SJSA1 (cell line): ENCODE data around the gene ANXA2. TPM values are rescaled to one million over a fixed set of nuclear protein-coding genes. Genes with fewer than 3 reads are reported as not detected.

Experiments
- DNase-seq, 2 experiments: peaks; one replicate each; pipeline ENCODE4 v3.0.0-alpha.2; 2015 to 2020; ENCODE audit warnings: low spot score in 2 of 2, low read depth in 1 of 2
- H3K27ac ChIP-seq: fragments of 250-450 bp; sonication (Bioruptor Pico); 2 replicates; pipeline ENCODE4 v1.5.1; 2020; ENCODE audit warnings: mild to moderate bottlenecking, moderate library complexity
- H3K27me3 ChIP-seq: fragments of 250-450 bp; sonication (Bioruptor Pico); replicated peaks from 2 replicates; pipeline ENCODE4 v1.5.1; 2020; ENCODE audit warnings: mild to moderate bottlenecking, moderate library complexity
- H3K36me3 ChIP-seq: fragments of 250-450 bp; sonication (Bioruptor Pico); 2 replicates; pipeline ENCODE4 v1.5.1; 2020; ENCODE audit warnings: mild to moderate bottlenecking
- H3K4me1 ChIP-seq: fragments of 250-450 bp; sonication (Bioruptor Pico); replicated peaks from 2 replicates; pipeline ENCODE4 v1.6.1; 2021; ENCODE audit warnings: mild to moderate bottlenecking
- H3K4me3 ChIP-seq: fragments of 250-450 bp; sonication (Bioruptor Pico); 2 replicates; pipeline ENCODE4 v1.5.1; 2020; ENCODE audit warnings: mild to moderate bottlenecking
- H3K9me3 ChIP-seq: fragments of 250-450 bp; sonication (Bioruptor Pico); replicated peaks from 2 replicates; pipeline ENCODE4 v1.5.1; 2020; ENCODE audit warnings: mild to moderate bottlenecking
- total RNA-seq: library from RNA; depleted of rRNA; stranded (reverse); fragments of >200 nt; shearing (Covaris generic); gene quantifications from 2 replicates; pipeline ENCODE4 v1.2.3, GENCODE V29; 2014

Gene ANXA2
- total RNA-seq, 1 experiment from 2014 or later, result 3,434 TPM

GRCh38 chr15:60390871-60391501 lies 6.8 kb downstream of the ANXA2 start:
- Histone ChIP-seq H3K9me3 (no peaks in the 10 kb centered on the region), H3K4me3 (no peak overlapping the region), H3K4me1 (peaks cover 89% of the 10 kb centered on the region), H3K27me3 (no peaks in the 10 kb centered on the region), H3K36me3 (peaks cover 89% of the 10 kb centered on the region), H3K27ac (peak overlapping the region; percentile 99)
- DNase-seq, result peak; percentile 80 to 87

GRCh38 chr15:60390231-60390630 lies 7.6 kb downstream of the ANXA2 start:
- no peak overlapping the region for H3K4me3 ChIP-seq
- H3K9me3 ChIP-seq, result no peaks in the 10 kb centered on the region
- H3K36me3 ChIP-seq, result peaks cover 89% of the 10 kb centered on the region
- peaks cover 85% of the 10 kb centered on the region for H3K4me1 ChIP-seq
- DNase-seq, result peak in 1 of 2 experiments; percentile 21
- 0 out of 2 replicates have a peak overlapping the region, but pooled peaks have one; percentile 99 for H3K27ac ChIP-seq
- H3K27me3 ChIP-seq, result no peaks in the 10 kb centered on the region

- H3K4me1 ChIP-seq, result peaks cover 83% of the 10 kb centered on the region
- H3K27ac ChIP-seq, result peak overlapping the region; percentile 14; the same call in 1 of the 2 replicates
- no peaks in the 10 kb centered on the region for H3K27me3 ChIP-seq
- peak in 1 of 2 experiments; percentile 14 for DNase-seq
- no peaks in the 10 kb centered on the region for H3K9me3 ChIP-seq
- peaks cover 89% of the 10 kb centered on the region for H3K36me3 ChIP-seq
- H3K4me3 ChIP-seq, result no peak overlapping the region
Observed at GRCh38 chr15:60389261-60390077, 8.3 kb downstream of the ANXA2 start.

GRCh38 chr15:60387321-60387720 lies 10.5 kb downstream of the ANXA2 start:
- H3K36me3 ChIP-seq, result peaks cover 93% of the 10 kb centered on the region
- H3K4me3 ChIP-seq, result no peak overlapping the region
- no peak overlapping the region for H3K27ac ChIP-seq
- no peaks in the 10 kb centered on the region for H3K27me3 ChIP-seq
- H3K9me3 ChIP-seq, result no peaks in the 10 kb centered on the region
- peaks cover 83% of the 10 kb centered on the region for H3K4me1 ChIP-seq
- DNase-seq, result no peak

- H3K36me3 ChIP-seq, result peaks cover 91% of the 10 kb centered on the region
- no peak overlapping the region for H3K27ac ChIP-seq
- H3K4me1 ChIP-seq, result peaks cover 83% of the 10 kb centered on the region
- H3K27me3 ChIP-seq, result no peaks in the 10 kb centered on the region
- H3K9me3 ChIP-seq, result no peaks in the 10 kb centered on the region
- no peak for DNase-seq
- H3K4me3 ChIP-seq, result no peak overlapping the region
Observed at GRCh38 chr15:60386615-60387014, 11.2 kb downstream of the ANXA2 start.

- Histone ChIP-seq H3K9me3 (no peaks in the 10 kb centered on the region), H3K27me3 (no peaks in the 10 kb centered on the region), H3K4me3 (no peak overlapping the region), H3K27ac (no peak overlapping the region; the same call in 1 of the 2 replicates), H3K4me1 (peaks cover 83% of the 10 kb centered on the region), H3K36me3 (peaks cover 91% of the 10 kb centered on the region)
- DNase-seq, result no peak
Observed at GRCh38 chr15:60385620-60386552, 11.9 kb downstream of the ANXA2 start.

- DNase-seq, result no peak
- 0 out of 2 replicates have a peak overlapping the region, but pooled peaks have one; percentile 3 for H3K27ac ChIP-seq
- H3K9me3 ChIP-seq, result no peaks in the 10 kb centered on the region
- H3K4me3 ChIP-seq, result no peak overlapping the region
- no peaks in the 10 kb centered on the region for H3K27me3 ChIP-seq
- H3K4me1 ChIP-seq, result peaks cover 82% of the 10 kb centered on the region
- peaks cover 89% of the 10 kb centered on the region for H3K36me3 ChIP-seq
Observed at GRCh38 chr15:60384526-60385126, 13.2 kb downstream of the ANXA2 start.

- H3K27ac ChIP-seq, result peak overlapping the region; percentile 3; the same call in 1 of the 2 replicates
- no peak for DNase-seq
- H3K4me1 ChIP-seq, result peaks cover 82% of the 10 kb centered on the region
- peaks cover 87% of the 10 kb centered on the region for H3K36me3 ChIP-seq
- no peaks in the 10 kb centered on the region for H3K27me3 ChIP-seq
- H3K9me3 ChIP-seq, result no peaks in the 10 kb centered on the region
- H3K4me3 ChIP-seq, result no peak overlapping the region
Observed at GRCh38 chr15:60384053-60384452, 13.7 kb downstream of the ANXA2 start.

GRCh38 chr15:60382773-60383674 lies 14.8 kb downstream of the ANXA2 start:
- no peaks in the 10 kb centered on the region for H3K9me3 ChIP-seq
- no peak overlapping the region for H3K4me3 ChIP-seq
- H3K27ac ChIP-seq, result peak overlapping the region; percentile 19; the same call in 1 of the 2 replicates
- peak; percentile 12 to 14 for DNase-seq
- no peaks in the 10 kb centered on the region for H3K27me3 ChIP-seq
- H3K4me1 ChIP-seq, result peaks cover 90% of the 10 kb centered on the region
- H3K36me3 ChIP-seq, result peaks cover 95% of the 10 kb centered on the region

GRCh38 chr15:60381148-60381788 lies 16.5 kb downstream of the ANXA2 start:
- no peaks in the 10 kb centered on the region for H3K9me3 ChIP-seq
- peak; percentile 19 to 26 for DNase-seq
- H3K4me1 ChIP-seq, result peaks cover 92% of the 10 kb centered on the region
- H3K4me3 ChIP-seq, result no peak overlapping the region
- peak overlapping the region; percentile 95 for H3K27ac ChIP-seq
- peaks cover 95% of the 10 kb centered on the region for H3K36me3 ChIP-seq
- H3K27me3 ChIP-seq, result no peaks in the 10 kb centered on the region

- H3K36me3 ChIP-seq, result peaks cover 93% of the 10 kb centered on the region
- H3K4me3 ChIP-seq, result no peak overlapping the region
- peaks cover 98% of the 10 kb centered on the region for H3K4me1 ChIP-seq
- H3K27me3 ChIP-seq, result no peaks in the 10 kb centered on the region
- peak overlapping the region; percentile 95 for H3K27ac ChIP-seq
- no peaks in the 10 kb centered on the region for H3K9me3 ChIP-seq
- DNase-seq, result peak; percentile 79 to 95
Observed at GRCh38 chr15:60379525-60380274, 18.1 kb downstream of the ANXA2 start.
